ENCODE measurements around the gene HCN4. TPM values are rescaled to one million over a fixed set of nuclear protein-coding genes. Genes with fewer than 3 reads are reported as not detected.

The HCN4 gene
- polyA plus RNA-seq, 1 donor from 2014 or later = 4.0 TPM

DNA sequence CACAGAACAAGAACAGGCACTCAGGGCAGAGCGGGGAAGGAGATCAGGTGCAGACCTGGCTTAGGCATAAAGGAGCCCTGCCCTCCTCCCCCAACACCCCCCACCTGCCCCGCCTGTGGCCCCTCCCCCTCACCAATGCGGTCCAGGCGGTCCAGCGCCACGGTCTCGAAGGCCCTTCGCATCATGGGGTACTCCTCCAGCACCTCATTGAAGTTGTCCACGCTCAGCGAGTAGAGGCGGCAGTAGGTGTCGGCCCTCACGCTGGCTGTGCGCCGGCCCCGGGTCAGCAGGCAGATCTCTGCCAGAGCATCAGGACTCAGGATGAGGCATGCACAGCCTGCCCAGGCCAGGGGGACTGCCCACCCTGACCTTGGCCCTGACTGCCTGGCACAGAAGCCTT lies 44.8 kb downstream of the HCN4 start:
- Histone ChIP-seq H3K79me2 (replicated peaks; ENCODE audit: insufficient read depth, low read length) (no peaks in the 10 kb centered on the region), H4K20me1 (ENCODE audit: insufficient read depth) (no peaks in the 10 kb centered on the region), H2AFZ (ENCODE audit: low read depth, low read length) (no peak overlapping the region), H3K36me3 (ENCODE audit: insufficient read depth, low read length) (peaks cover 5% of the 10 kb centered on the region), H3K27me3 (ENCODE audit: insufficient read depth, low read depth, low read length) (no peaks in the 10 kb centered on the region), H3K9ac (ENCODE audit: low read length) (no peak overlapping the region), H3K27ac (ENCODE audit: low read length) (no peak overlapping the region), H3K4me3 (ENCODE audit: low read length) (no peak overlapping the region), H3K4me2 (ENCODE audit: low read length) (no peak overlapping the region), H3K9me2 (ENCODE audit: insufficient read depth, low read length) (no peaks in the 10 kb centered on the region), H3K9me3 (ENCODE audit: low read length) (no peaks in the 10 kb centered on the region), H3F3A (ENCODE audit: insufficient read depth, low read length, poor library complexity, severe bottlenecking) (no peaks in the 10 kb centered on the region)
- TF ChIP-seq TAF1 (IDR thresholded peaks at IDR 0.05; ENCODE audit: low read depth) (no peak), POLR2AphosphoS5 (IDR thresholded peaks at IDR 0.05) (no peak), MXI1 (conservative IDR thresholded peaks at IDR 0.05; ENCODE audit: poor library complexity, severe bottlenecking) (no peak)

DNA sequence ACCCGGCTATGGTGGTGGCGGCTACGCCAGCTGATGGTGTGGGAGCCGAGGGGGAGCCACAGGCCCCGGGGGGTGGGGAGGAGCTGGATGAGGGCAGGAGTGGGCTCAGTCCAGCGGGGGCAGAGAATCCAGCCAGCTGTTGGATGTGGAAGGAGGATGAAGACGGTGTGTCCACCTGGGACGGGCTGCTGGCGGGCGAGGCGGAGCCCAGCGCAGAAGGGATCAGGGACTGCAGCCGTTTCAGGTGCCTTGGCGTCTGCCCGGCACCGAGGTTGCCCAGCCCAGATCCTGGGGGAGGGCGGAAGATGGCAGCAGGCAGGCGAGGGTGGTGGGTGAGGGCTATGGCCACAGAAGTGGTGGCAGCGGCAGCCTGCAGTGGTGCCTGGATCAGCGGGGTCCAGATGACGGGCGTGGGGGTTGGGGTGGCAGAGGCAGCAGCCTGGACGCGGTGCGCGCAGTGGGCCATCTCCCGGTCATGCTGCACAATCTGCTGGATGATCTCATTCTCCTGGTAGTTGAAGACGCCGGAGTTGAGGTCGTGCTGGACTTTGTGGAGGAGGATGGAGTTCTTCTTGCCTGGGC lies 45.3 kb downstream of the HCN4 start:
- Histone ChIP-seq H3K9me2 (ENCODE audit: insufficient read depth, low read length) (no peaks in the 10 kb centered on the region), H4K20me1 (ENCODE audit: insufficient read depth) (no peaks in the 10 kb centered on the region), H3K79me2 (replicated peaks; ENCODE audit: insufficient read depth, low read length) (no peaks in the 10 kb centered on the region), H3F3A (ENCODE audit: insufficient read depth, low read length, poor library complexity, severe bottlenecking) (no peaks in the 10 kb centered on the region), H3K27ac (ENCODE audit: low read length) (no peak overlapping the region), H3K4me3 (ENCODE audit: low read length) (no peak overlapping the region), H3K4me2 (ENCODE audit: low read length) (no peak overlapping the region), H3K9me3 (ENCODE audit: low read length) (no peaks in the 10 kb centered on the region), H3K27me3 (ENCODE audit: insufficient read depth, low read depth, low read length) (no peaks in the 10 kb centered on the region), H3K9ac (ENCODE audit: low read length) (no peak overlapping the region), H2AFZ (ENCODE audit: low read depth, low read length) (no peak overlapping the region), H3K36me3 (ENCODE audit: insufficient read depth, low read length) (peaks cover 5% of the 10 kb centered on the region)
- TF ChIP-seq TAF1 (IDR thresholded peaks at IDR 0.05; ENCODE audit: low read depth) (no peak), EP300 (conservative IDR thresholded peaks at IDR 0.05; ENCODE audit: poor library complexity, severe bottlenecking) (no peak), RAD21 (conservative IDR thresholded peaks at IDR 0.05) (no peak), SMC3 (conservative IDR thresholded peaks at IDR 0.05; ENCODE audit: poor library complexity) (no peak), REST (IDR thresholded peaks at IDR 0.05; ENCODE audit: borderline replicate concordance) (no peak), POLR2AphosphoS5 (IDR thresholded peaks at IDR 0.05) (no peak), MXI1 (conservative IDR thresholded peaks at IDR 0.05; ENCODE audit: poor library complexity, severe bottlenecking) (no peak)
- TF ChIP-seq, protein P1, sequence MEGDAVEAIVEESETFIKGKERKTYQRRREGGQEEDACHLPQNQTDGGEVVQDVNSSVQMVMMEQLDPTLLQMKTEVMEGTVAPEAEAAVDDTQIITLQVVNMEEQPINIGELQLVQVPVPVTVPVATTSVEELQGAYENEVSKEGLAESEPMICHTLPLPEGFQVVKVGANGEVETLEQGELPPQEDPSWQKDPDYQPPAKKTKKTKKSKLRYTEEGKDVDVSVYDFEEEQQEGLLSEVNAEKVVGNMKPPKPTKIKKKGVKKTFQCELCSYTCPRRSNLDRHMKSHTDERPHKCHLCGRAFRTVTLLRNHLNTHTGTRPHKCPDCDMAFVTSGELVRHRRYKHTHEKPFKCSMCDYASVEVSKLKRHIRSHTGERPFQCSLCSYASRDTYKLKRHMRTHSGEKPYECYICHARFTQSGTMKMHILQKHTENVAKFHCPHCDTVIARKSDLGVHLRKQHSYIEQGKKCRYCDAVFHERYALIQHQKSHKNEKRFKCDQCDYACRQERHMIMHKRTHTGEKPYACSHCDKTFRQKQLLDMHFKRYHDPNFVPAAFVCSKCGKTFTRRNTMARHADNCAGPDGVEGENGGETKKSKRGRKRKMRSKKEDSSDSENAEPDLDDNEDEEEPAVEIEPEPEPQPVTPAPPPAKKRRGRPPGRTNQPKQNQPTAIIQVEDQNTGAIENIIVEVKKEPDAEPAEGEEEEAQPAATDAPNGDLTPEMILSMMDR (IDR thresholded peaks at IDR 0.05; ENCODE audit: poor library complexity, severe bottlenecking) = no peak

All from neural cell (in vitro differentiated cells).